Measurements from ENCODE around the gene USP6NL.

DNA sequence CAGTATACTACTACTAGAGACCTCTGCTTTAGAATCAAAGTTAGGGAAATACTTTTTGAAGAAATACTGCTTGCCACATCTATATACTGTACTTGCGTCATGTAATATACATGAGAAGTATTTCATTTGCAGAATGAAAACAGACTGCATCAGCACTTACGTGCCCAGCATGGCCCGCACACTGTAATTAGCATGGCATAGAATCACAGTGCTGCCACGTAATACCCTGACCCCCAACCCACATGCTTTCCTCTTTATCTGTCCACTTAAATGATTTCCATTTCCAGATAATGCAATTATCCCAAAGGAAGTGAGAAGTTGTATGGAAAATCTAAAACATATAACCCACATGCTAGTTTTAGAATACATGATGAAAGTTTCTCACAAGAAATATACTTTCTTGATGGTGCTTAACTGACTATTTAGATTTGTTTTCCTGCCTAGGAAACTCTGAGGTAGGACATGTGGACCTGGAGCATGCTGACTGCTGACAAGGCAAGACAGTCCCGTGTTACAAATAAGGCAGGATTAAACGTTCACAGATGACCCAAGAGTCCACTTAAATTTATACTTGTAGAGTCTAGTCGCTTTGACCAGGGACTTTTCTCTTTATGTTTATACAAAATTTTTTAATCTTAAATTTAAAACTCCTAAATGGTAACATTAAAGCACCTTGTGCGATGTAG, 12.6 kb downstream of the USP6NL start:
- TF ChIP-seq TAF1 (IDR thresholded peaks at IDR 0.05; ENCODE audit: borderline replicate concordance, insufficient read depth, low read length) (no peak), POLR2AphosphoS5 (IDR thresholded peaks at IDR 0.05; ENCODE audit: low read depth, low read length) (no peak), SIN3A (IDR thresholded peaks at IDR 0.05; ENCODE audit: borderline replicate concordance, insufficient read depth, low read length) (no peak), FOXP2 (optimal IDR thresholded peaks at IDR 0.05; ENCODE audit: borderline replicate concordance, extremely low read depth, extremely low read length, insufficient read depth) (no peak)

Measured in PFSK-1 (cell line).